ENCODE results near the gene PTH1R.

PTH1R gene

GRCh38 chr3:46946856-46947545 is 69.5 kb downstream of the PTH1R start:
- DNase-seq (ENCODE audit: low read depth in 2 of 2), result peak; percentile 53 to 57

GRCh38 chr3:46947546-46947901 is 70.0 kb downstream of the PTH1R start:
- DNase-seq (ENCODE audit: low read depth in 2 of 2), result no peak

- DNase-seq (ENCODE audit: low read depth in 2 of 2), result peak; percentile 51 to 53
Observed at GRCh38 chr3:46947981-46948791, 70.7 kb downstream of the PTH1R start.

GRCh38 chr3:46948830-46949671 is 71.5 kb downstream of the PTH1R start:
- no peak for DNase-seq (ENCODE audit: low read depth in 2 of 2)

GRCh38 chr3:46950177-46950576 is 72.7 kb downstream of the PTH1R start:
- no peak for DNase-seq (ENCODE audit: low read depth in 2 of 2)

GRCh38 chr3:46950650-46951241 is 73.2 kb downstream of the PTH1R start:
- no peak for DNase-seq (ENCODE audit: low read depth in 2 of 2)

GRCh38 chr3:46952813-46953212 is 75.3 kb downstream of the PTH1R start:
- DNase-seq (ENCODE audit: low read depth in 2 of 2), result no peak
